Epithelial cell of proximal tubule (primary cell): ENCODE measurements around the gene RAPGEF4. TPM values are rescaled to one million over a fixed set of nuclear protein-coding genes. Genes with fewer than 3 reads are reported as not detected.

Experiments used
- DNase-seq: peaks from one replicate; pipeline ENCODE4 v3.0.0-alpha.2; 2011; ENCODE audit warnings: low read depth
- H3K4me3 ChIP-seq: 2 replicates; pipeline ENCODE4 v1.5.1; 2011; ENCODE audit warnings: low read depth, mild to moderate bottlenecking, low read length
- CTCF ChIP-seq: conservative IDR thresholded peaks from 2 replicates; pipeline ENCODE4 v1.5.1; 2012; ENCODE audit warnings: low read depth, mild to moderate bottlenecking, low read length
- total RNA-seq: library from RNA; depleted of rRNA; stranded (reverse); fragments of >200 nt; gene quantifications from 2 replicates; pipeline ENCODE4 v1.2.3, GENCODE V29; 2015

Gene RAPGEF4
- total RNA-seq, 1 donor from 2014 or later: 0.81 TPM

DNA sequence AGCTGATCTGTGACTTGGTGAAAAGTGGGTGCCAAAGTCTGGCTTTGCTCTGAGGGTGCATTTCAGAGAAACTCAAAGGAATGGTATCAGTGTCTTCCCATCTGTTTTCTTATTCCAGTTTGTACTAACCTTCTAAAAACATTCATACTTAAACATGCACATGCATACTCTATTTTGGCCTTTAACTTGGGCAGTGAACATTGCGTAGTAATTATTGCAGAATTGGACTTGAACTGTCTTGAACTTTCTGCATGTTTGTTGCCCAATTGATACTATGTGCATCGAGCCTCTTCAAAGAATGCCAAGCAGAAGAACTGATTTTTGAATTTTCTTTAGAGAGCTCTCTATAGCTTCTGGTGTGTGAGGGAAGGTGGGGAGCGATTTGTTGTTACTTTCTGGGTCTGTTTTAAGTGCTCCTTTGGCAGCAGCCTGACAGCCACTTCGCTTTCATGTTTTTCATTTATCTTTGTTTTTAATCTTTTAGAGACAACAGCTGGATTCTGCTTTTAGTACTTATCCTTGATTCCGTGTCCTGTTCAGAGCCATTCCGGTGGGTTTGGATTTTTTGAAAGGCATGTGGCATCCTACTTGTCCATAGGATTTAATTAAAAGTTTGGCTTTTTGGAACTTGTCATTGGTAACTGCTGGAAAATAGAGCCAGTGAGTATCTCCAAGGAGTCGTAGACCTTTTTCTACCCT is 159.2 kb downstream of the RAPGEF4 start:
- DNase-seq: no peak
- TF ChIP-seq CTCF: no peak
- no peak overlapping the region for H3K4me3 ChIP-seq

DNA sequence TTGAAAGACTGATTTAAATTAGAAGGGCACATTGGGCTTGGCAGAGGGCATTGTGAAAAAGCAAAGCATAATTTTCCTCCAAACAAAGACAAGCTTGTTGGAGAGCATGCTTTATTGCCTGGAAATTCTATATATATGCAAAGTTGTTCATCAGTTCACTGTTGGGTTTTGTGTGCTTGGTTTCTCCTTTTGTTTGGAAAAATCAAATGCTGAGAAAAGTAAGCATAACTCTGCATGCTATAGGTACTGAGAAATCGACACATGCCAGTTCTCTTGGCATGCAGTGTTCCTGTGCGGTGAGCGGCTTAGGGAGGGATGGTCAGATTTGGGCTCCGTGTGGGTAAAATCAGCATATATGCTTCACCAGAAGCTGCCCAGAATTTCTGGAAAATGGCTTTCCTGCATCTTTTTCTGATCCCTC is 161.0 kb downstream of the RAPGEF4 start:
- H3K4me3 ChIP-seq: no peak overlapping the region
- no peak for TF ChIP-seq CTCF
- DNase-seq: no peak

GRCh38 chr2:172900871-172901270 is 165.2 kb downstream of the RAPGEF4 start:
- no peak for TF ChIP-seq CTCF
- DNase-seq: no peak
- H3K4me3 ChIP-seq: no peak overlapping the region

DNA sequence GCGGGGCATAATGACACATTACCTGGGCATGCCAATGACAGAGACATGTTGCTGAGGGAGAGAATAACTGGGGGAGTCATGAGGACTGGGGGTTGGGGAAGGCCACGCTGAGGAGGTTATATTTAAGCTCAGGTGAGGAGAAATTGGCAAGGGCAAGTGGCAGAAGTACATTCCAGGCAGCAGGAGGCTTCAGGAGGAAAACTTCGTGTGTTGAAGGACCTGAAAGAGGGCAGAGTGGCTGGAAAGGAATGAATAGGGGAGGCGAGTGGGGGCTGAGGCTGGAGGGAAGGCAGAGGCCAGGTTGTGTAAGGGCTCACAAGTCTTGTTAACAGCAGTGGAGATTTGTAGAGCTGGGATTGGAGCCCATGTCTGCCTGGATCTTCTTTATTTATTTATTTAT is 166.3 kb downstream of the RAPGEF4 start:
- no peak for TF ChIP-seq CTCF
- H3K4me3 ChIP-seq: no peak overlapping the region
- DNase-seq: no peak

- DNase-seq: no peak
- H3K4me3 ChIP-seq: no peak overlapping the region
- TF ChIP-seq CTCF: no peak
Observed at GRCh38 chr2:172904236-172904635, 168.6 kb downstream of the RAPGEF4 start.

- no peak for TF ChIP-seq CTCF
- DNase-seq: no peak
- H3K4me3 ChIP-seq: no peak overlapping the region
Observed at GRCh38 chr2:172905937-172906811, 170.5 kb downstream of the RAPGEF4 start.
